IMR-90 (cell line): ENCODE measurements around the gene DVL2.

Experiments used
- MXI1 ChIP-seq: IDR thresholded peaks from 2 replicates; pipeline ENCODE4 v1.6.1; 2012; ENCODE audit warnings: low read depth, mild to moderate bottlenecking, low read length, moderate library complexity, borderline replicate concordance
- NFE2L2 ChIP-seq: fragments of 150-350 bp; IDR thresholded peaks from 2 replicates; pipeline ENCODE4 v1.6.1; 2016; ENCODE audit warnings: low read depth, mild to moderate bottlenecking, low read length
- POLR2A ChIP-seq: IDR thresholded peaks from 2 replicates; pipeline ENCODE4 v1.6.1; 2012; ENCODE audit warnings: mild to moderate bottlenecking, low read depth, low read length
- RAD21 ChIP-seq: IDR thresholded peaks from 2 replicates; pipeline ENCODE4 v1.6.1; 2012; ENCODE audit warnings: low read length, improper control_type of control experiment
- RFX5 ChIP-seq: IDR thresholded peaks from 2 replicates; pipeline ENCODE4 v1.8.0; 2012; ENCODE audit warnings: low read depth, mild to moderate bottlenecking, low read length, moderate library complexity
- TF ChIP-seq, protein P1 (sequence below): conservative IDR thresholded peaks from 2 replicates; pipeline ENCODE4 v1.5.1; 2012; ENCODE audit warnings: mild to moderate bottlenecking, low read depth, low read length, improper control_type of control experiment
- TF ChIP-seq, protein P2 (sequence below): fragments of 150-350 bp; IDR thresholded peaks from 2 replicates; pipeline ENCODE4 v1.6.1; 2016; ENCODE audit warnings: low read depth, mild to moderate bottlenecking, low read length, moderate library complexity, borderline replicate concordance

DNA sequence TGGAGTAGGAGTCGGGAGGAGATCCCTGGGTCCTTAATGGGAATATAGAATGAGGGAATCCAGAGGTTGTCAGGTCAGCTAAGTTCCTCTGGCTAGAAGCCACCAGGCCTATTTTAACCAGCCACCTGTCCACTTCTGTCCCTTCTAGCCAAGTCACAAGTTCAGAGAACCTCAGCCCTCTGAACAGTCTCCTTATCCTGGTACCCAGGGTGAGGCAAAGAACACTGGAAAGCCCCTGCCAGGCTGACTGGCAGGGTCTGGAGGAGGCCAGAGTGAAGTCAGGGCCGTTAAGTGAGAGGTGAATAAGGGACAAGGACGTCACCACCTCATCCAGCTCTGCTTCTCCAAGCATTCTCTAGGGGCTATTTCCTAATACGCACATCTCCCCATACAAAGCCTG is 14.5 kb upstream of the DVL2 start:
- TF ChIP-seq, protein P1, sequence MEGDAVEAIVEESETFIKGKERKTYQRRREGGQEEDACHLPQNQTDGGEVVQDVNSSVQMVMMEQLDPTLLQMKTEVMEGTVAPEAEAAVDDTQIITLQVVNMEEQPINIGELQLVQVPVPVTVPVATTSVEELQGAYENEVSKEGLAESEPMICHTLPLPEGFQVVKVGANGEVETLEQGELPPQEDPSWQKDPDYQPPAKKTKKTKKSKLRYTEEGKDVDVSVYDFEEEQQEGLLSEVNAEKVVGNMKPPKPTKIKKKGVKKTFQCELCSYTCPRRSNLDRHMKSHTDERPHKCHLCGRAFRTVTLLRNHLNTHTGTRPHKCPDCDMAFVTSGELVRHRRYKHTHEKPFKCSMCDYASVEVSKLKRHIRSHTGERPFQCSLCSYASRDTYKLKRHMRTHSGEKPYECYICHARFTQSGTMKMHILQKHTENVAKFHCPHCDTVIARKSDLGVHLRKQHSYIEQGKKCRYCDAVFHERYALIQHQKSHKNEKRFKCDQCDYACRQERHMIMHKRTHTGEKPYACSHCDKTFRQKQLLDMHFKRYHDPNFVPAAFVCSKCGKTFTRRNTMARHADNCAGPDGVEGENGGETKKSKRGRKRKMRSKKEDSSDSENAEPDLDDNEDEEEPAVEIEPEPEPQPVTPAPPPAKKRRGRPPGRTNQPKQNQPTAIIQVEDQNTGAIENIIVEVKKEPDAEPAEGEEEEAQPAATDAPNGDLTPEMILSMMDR = no peak
- no peak for TF ChIP-seq RAD21
- no peak for TF ChIP-seq POLR2A
- TF ChIP-seq MXI1 = no peak
- no peak for TF ChIP-seq NFE2L2
- no peak for TF ChIP-seq RFX5
- TF ChIP-seq, protein P2, sequence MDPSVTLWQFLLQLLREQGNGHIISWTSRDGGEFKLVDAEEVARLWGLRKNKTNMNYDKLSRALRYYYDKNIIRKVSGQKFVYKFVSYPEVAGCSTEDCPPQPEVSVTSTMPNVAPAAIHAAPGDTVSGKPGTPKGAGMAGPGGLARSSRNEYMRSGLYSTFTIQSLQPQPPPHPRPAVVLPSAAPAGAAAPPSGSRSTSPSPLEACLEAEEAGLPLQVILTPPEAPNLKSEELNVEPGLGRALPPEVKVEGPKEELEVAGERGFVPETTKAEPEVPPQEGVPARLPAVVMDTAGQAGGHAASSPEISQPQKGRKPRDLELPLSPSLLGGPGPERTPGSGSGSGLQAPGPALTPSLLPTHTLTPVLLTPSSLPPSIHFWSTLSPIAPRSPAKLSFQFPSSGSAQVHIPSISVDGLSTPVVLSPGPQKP = no peak
